HFF-Myc (cell line): ENCODE measurements around the gene NEK5.
A peak's percentile ranks its signal among the peaks of the same experiment; 100 is the strongest.

Experiments
- DNase-seq: peaks from one replicate; pipeline ENCODE4 v3.0.0-alpha.2; 2011; ENCODE audit warnings: low read depth; ENCODE audit errors: extremely low read depth
- H3K4me3 ChIP-seq: replicated peaks from 2 replicates; pipeline ENCODE4 v1.5.1; 2011; ENCODE audit warnings: low read depth, mild to moderate bottlenecking, control low read depth, low read length
- CTCF ChIP-seq: IDR thresholded peaks from 2 replicates; pipeline ENCODE4 v1.5.1; 2012; ENCODE audit warnings: mild to moderate bottlenecking, low read depth, low read length, control low read depth; ENCODE audit errors: missing control alignments

NEK5 gene

GRCh38 chr13:52130641-52131040 lies 1.8 kb upstream of the NEK5 start:
- no peak overlapping the region for H3K4me3 ChIP-seq
- no peak for DNase-seq
- no peak for TF ChIP-seq CTCF

- peak; percentile 40 for DNase-seq
- peak overlapping the region; percentile 61 for H3K4me3 ChIP-seq
These were observed 830 bp downstream of the NEK5 start for GRCh38 chr13:52127783-52128702.

DNA sequence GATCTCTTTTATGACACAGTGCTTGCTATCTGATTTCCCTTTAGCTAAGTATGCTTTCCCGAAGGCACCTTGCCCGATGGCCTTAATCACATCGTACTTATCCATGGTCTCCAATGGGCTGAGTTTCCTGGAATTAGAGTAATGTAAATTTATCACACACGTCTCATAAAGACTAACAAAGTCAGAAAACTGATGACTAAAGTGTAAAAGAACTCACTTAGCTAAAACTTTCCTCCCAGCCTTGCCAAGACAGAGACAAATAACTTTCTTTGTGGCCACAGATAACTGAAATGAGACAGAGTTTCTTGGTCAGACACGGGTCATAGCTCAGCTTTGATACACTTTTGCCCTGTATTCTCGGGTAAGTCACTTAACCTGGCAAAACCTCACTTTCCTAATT lies 1.5 kb downstream of the NEK5 start:
- no peak for DNase-seq
- no peak for TF ChIP-seq CTCF
- H3K4me3 ChIP-seq = no peak overlapping the region

More at GRCh38 chr13:52127783-52128702, 830 bp downstream of the NEK5 start:
- peak; percentile 81 for TF ChIP-seq CTCF

DNA sequence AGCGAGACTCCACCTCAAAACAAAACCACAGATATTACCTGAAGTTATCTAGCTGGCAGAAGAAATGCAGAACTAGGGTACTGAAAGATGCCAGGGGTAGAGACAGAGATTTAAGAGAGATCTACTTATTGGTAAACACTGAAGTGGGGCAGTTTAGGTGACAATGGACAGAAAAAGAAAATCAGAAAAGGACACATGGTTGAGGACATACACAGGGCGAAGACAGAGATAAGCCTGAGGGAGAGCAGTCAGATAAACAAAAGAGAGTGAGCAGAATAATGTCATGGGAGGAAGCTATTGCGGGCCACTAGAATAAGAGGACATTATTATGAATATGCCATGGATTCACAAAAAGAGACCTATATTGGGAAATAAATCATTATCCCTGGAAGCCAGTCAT lies 3.3 kb downstream of the NEK5 start:
- no peak for DNase-seq
- H3K4me3 ChIP-seq = no peak overlapping the region
- TF ChIP-seq CTCF = no peak

- no peak overlapping the region for H3K4me3 ChIP-seq
- no peak for DNase-seq
- TF ChIP-seq CTCF = no peak
These were observed 10.3 kb downstream of the NEK5 start for GRCh38 chr13:52118595-52118994.

GRCh38 chr13:52118095-52118494 lies 10.8 kb downstream of the NEK5 start:
- TF ChIP-seq CTCF = no peak
- no peak overlapping the region for H3K4me3 ChIP-seq
- DNase-seq = no peak
